GM19468 (cell line): ENCODE data around the gene DIRAS1.

Experiments used
- ATAC-seq: cut with Tn5 transposase; IDR thresholded peaks from one replicate; pipeline ENCODE4 v1.9.1; 2021; ENCODE audit warnings: mild to moderate bottlenecking, moderate library complexity, moderate number of reproducible peaks; ENCODE audit not compliant: unreplicated experiment; ENCODE audit errors: extremely low read depth

Gene DIRAS1

GRCh38 chr19:2720777-2721569 lies at the start of gene DIRAS1:
TSS of gene DIRAS1 (minus strand) at chr19:2721372. CDS start at chr19:2717806, 3,566 bp downstream.
- ATAC-seq, result no peak

- ATAC-seq, result no peak
Measured at GRCh38 chr19:2770055-2771013, 49.2 kb upstream of the DIRAS1 start.

- no peak for ATAC-seq
Measured at GRCh38 chr19:2769218-2769617, 48.0 kb upstream of the DIRAS1 start.

GRCh38 chr19:2768365-2769132 lies 47.4 kb upstream of the DIRAS1 start:
- no peak for ATAC-seq

- no peak for ATAC-seq
Measured at GRCh38 chr19:2767688-2768087, 46.5 kb upstream of the DIRAS1 start.

- ATAC-seq, result no peak
Measured at GRCh38 chr19:2766594-2767372, 45.6 kb upstream of the DIRAS1 start.

GRCh38 chr19:2765376-2765775 lies 44.2 kb upstream of the DIRAS1 start:
- no peak for ATAC-seq

GRCh38 chr19:2764945-2765344 lies 43.8 kb upstream of the DIRAS1 start:
- ATAC-seq, result no peak

GRCh38 chr19:2763687-2764086 lies 42.5 kb upstream of the DIRAS1 start:
- no peak for ATAC-seq

- no peak for ATAC-seq
Measured at GRCh38 chr19:2762783-2763496, 41.8 kb upstream of the DIRAS1 start.

- ATAC-seq, result no peak
Measured at GRCh38 chr19:2761876-2762782, 41.0 kb upstream of the DIRAS1 start.

GRCh38 chr19:2761309-2761677 lies 40.1 kb upstream of the DIRAS1 start:
- no peak for ATAC-seq

- ATAC-seq, result no peak
Measured at GRCh38 chr19:2759965-2760364, 38.8 kb upstream of the DIRAS1 start.

- no peak for ATAC-seq
Measured at GRCh38 chr19:2759362-2759761, 38.2 kb upstream of the DIRAS1 start.

GRCh38 chr19:2758601-2759313 lies 37.6 kb upstream of the DIRAS1 start:
- no peak for ATAC-seq

GRCh38 chr19:2756921-2757881 lies 36.0 kb upstream of the DIRAS1 start:
- ATAC-seq, result no peak
